M059J (cell line): ENCODE data around the gene PRRG1. TPM values are rescaled to one million over a fixed set of nuclear protein-coding genes. Genes with fewer than 3 reads are reported as not detected.
"Not testable (repeated sequence)": the region's sequence is repeated elsewhere in the genome, so short reads cannot be mapped to it uniquely, and the experiment has no call there.

Source experiments
- DNase-seq: peaks from one replicate; pipeline ENCODE4 v3.0.0-alpha.2; 2012; ENCODE audit warnings: low read depth
- total RNA-seq: library from RNA; depleted of rRNA; stranded (reverse); fragments of >200 nt; shearing (Covaris generic); gene quantifications from 2 replicates; pipeline ENCODE4 v1.2.3, GENCODE V29; 2014; rRNA removed

Gene PRRG1
- total RNA-seq, 1 experiment from 2014 or later: 18.4 TPM

- DNase-seq: no peak
These were observed 121.5 kb downstream of the PRRG1 start for GRCh38 chrX:37470711-37471110.

- no peak for DNase-seq
These were observed 123.7 kb downstream of the PRRG1 start for GRCh38 chrX:37472836-37473235.

GRCh38 chrX:37474478-37474877 is 125.3 kb downstream of the PRRG1 start:
- no peak for DNase-seq

- no peak for DNase-seq
These were observed 127.5 kb downstream of the PRRG1 start for GRCh38 chrX:37476571-37477170.

GRCh38 chrX:37484335-37484734 is 135.2 kb downstream of the PRRG1 start:
- DNase-seq: not testable (repeated sequence)

GRCh38 chrX:37485429-37485828 is 136.3 kb downstream of the PRRG1 start:
- no peak for DNase-seq

- DNase-seq: no peak
These were observed 138.1 kb downstream of the PRRG1 start for GRCh38 chrX:37487271-37487670.

- DNase-seq: no peak
These were observed 139.2 kb downstream of the PRRG1 start for GRCh38 chrX:37488323-37488722.

GRCh38 chrX:37491686-37492085 is 142.5 kb downstream of the PRRG1 start:
- DNase-seq: no peak

- not testable (repeated sequence) for DNase-seq
These were observed 146.6 kb downstream of the PRRG1 start for GRCh38 chrX:37495760-37496159.

- not testable (repeated sequence) for DNase-seq
These were observed 148.0 kb downstream of the PRRG1 start for GRCh38 chrX:37497126-37497525.

- not testable (repeated sequence) for DNase-seq
These were observed 149.2 kb downstream of the PRRG1 start for GRCh38 chrX:37498323-37498722.

GRCh38 chrX:37499649-37500048 is 150.5 kb downstream of the PRRG1 start:
- not testable (repeated sequence) for DNase-seq

- no peak for DNase-seq
These were observed 155.8 kb downstream of the PRRG1 start for GRCh38 chrX:37504991-37505390.

Other genes starting within 250 kb of the PRRG1 start
- 0.67 and 0.89 TPM in 2 replicates for gene LANCL3, start 222.3 kb downstream of the PRRG1 start, total RNA-seq